HEK293T (cell line): ENCODE measurements around the gene COBLL1.

Experiments used
- ARNT ChIP-seq: fragments of 450-650 bp; IDR thresholded peaks from 2 replicates; pipeline ENCODE4 v1.6.1; 2017; ENCODE audit warnings: mild to moderate bottlenecking
- BHLHE40 ChIP-seq: fragments of 450-650 bp; IDR thresholded peaks from 2 replicates; pipeline ENCODE4 v1.6.1; 2016; ENCODE audit warnings: mild to moderate bottlenecking, moderate library complexity, borderline replicate concordance
- CTBP1 ChIP-seq: fragments of 450-650 bp; IDR thresholded peaks from 2 replicates; pipeline ENCODE4 v1.6.1; 2016; ENCODE audit warnings: borderline replicate concordance
- ELF4 ChIP-seq: fragments of 450-650 bp; IDR thresholded peaks from 2 replicates; pipeline ENCODE4 v1.6.1; 2017; ENCODE audit warnings: antibody characterized with exemption
- FOXA1 ChIP-seq: fragments of 450-650 bp; IDR thresholded peaks from 2 replicates; pipeline ENCODE4 v1.6.1; 2016; ENCODE audit warnings: mild to moderate bottlenecking
- FOXK2 ChIP-seq: fragments of 450-650 bp; IDR thresholded peaks from 2 replicates; pipeline ENCODE4 v1.6.1; 2016; ENCODE audit warnings: mild to moderate bottlenecking
- FOXM1 ChIP-seq: fragments of 450-650 bp; IDR thresholded peaks from 2 replicates; pipeline ENCODE4 v1.6.1; 2017; ENCODE audit warnings: mild to moderate bottlenecking, borderline replicate concordance
- HDGF ChIP-seq: fragments of 450-650 bp; IDR thresholded peaks from 2 replicates; pipeline ENCODE4 v1.6.1; 2017; ENCODE audit warnings: antibody characterized with exemption, borderline replicate concordance
- SP1 ChIP-seq: fragments of 450-650 bp; IDR thresholded peaks from 2 replicates; pipeline ENCODE4 v1.6.1; 2017
- SUZ12 ChIP-seq: fragments of 450-650 bp; IDR thresholded peaks from 2 replicates; pipeline ENCODE4 v1.6.1; 2016; ENCODE audit warnings: mild to moderate bottlenecking
- TARDBP ChIP-seq: fragments of 450-650 bp; IDR thresholded peaks from 2 replicates; pipeline ENCODE4 v1.6.1; 2016

GRCh38 chr2:164714471-164714870 is 127.2 kb downstream of the COBLL1 start:
- no peak for TF ChIP-seq ARNT
- no peak for TF ChIP-seq FOXM1
- TF ChIP-seq HDGF = no peak
- TF ChIP-seq TARDBP = no peak
- TF ChIP-seq SUZ12 = no peak
- no peak for TF ChIP-seq FOXK2
- no peak for TF ChIP-seq FOXA1
- no peak for TF ChIP-seq SP1
- TF ChIP-seq BHLHE40 = no peak
- TF ChIP-seq CTBP1 = no peak
- TF ChIP-seq ELF4 = no peak
